ENCODE results near the gene OR8K3.

Gene OR8K3

GRCh38 chr11:56314844-56315243, at the start of gene OR8K3:
TSS of gene OR8K3 (plus strand) at chr11:56315144. CDS start at chr11:56318307, 3,163 bp downstream.
- Mint-ChIP-seq H3K9me3 (peaks cover 8% of the 10 kb centered on the region), H3K4me3 (no peak within 1 kb of the TSS), H3K36me3 (no peaks in the 10 kb centered on the region), H3K4me1 (no peaks in the 10 kb centered on the region), H3K27ac (no peak within 1 kb of the TSS), H3K27me3 (no peaks in the 10 kb centered on the region)
- DNase-seq (ENCODE audit: low spot score in 2 of 2) (no peak), ATAC-seq (ENCODE audit: low read depth) (no peak)

GRCh38 chr11:56271092-56271491, 43.9 kb upstream of the OR8K3 start:
- Mint-ChIP-seq H3K9me3 (peaks cover 10% of the 10 kb centered on the region), H3K27me3 (no peaks in the 10 kb centered on the region), H3K4me3 (no peak overlapping the region), H3K27ac (no peak overlapping the region), H3K36me3 (no peaks in the 10 kb centered on the region), H3K4me1 (no peaks in the 10 kb centered on the region)
- DNase-seq (ENCODE audit: low spot score in 2 of 2): no peak
- ATAC-seq (ENCODE audit: low read depth): no peak

GRCh38 chr11:56273854-56274253, 41.1 kb upstream of the OR8K3 start, which contains the start of gene OR5T1:
TSS of gene OR5T1 (plus strand) at chr11:56274154. CDS start at chr11:56275639, 1,485 bp downstream.
- Mint-ChIP-seq H3K4me1 (no peaks in the 10 kb centered on the region), H3K9me3 (peaks cover 11% of the 10 kb centered on the region), H3K27me3 (no peaks in the 10 kb centered on the region), H3K4me3 (no peak within 1 kb of the TSS), H3K27ac (no peak within 1 kb of the TSS), H3K36me3 (no peaks in the 10 kb centered on the region)
- DNase-seq (ENCODE audit: low spot score in 2 of 2) (no peak), ATAC-seq (ENCODE audit: low read depth) (no peak)

GRCh38 chr11:56292154-56292553, 22.8 kb upstream of the OR8K3 start, which contains the start of gene OR8H1:
TSS of gene OR8H1 (minus strand) at chr11:56292254. CDS start at chr11:56291062, 1,192 bp downstream.
- DNase-seq (ENCODE audit: low spot score in 2 of 2) (no peak), ATAC-seq (ENCODE audit: low read depth) (no peak)
- Mint-ChIP-seq H3K36me3 (no peaks in the 10 kb centered on the region), H3K4me1 (no peaks in the 10 kb centered on the region), H3K27ac (no peak within 1 kb of the TSS), H3K9me3 (peaks cover 8% of the 10 kb centered on the region), H3K4me3 (no peak within 1 kb of the TSS), H3K27me3 (no peaks in the 10 kb centered on the region)

GRCh38 chr11:56296898-56297297, 18.0 kb upstream of the OR8K3 start:
- Mint-ChIP-seq H3K9me3 (peaks cover 6% of the 10 kb centered on the region), H3K4me3 (no peak overlapping the region), H3K27me3 (no peaks in the 10 kb centered on the region), H3K27ac (no peak overlapping the region), H3K4me1 (no peaks in the 10 kb centered on the region), H3K36me3 (no peaks in the 10 kb centered on the region)
- DNase-seq (ENCODE audit: low spot score in 2 of 2) (no peak), ATAC-seq (ENCODE audit: low read depth) (no peak)

GRCh38 chr11:56307836-56308235, 7.1 kb upstream of the OR8K3 start:
- no peaks in the 10 kb centered on the region for H3K27me3 Mint-ChIP-seq
- H3K27ac Mint-ChIP-seq: no peak overlapping the region
- ATAC-seq (ENCODE audit: low read depth): no peak
- no peak for DNase-seq (ENCODE audit: low spot score in 2 of 2)
- H3K9me3 Mint-ChIP-seq: peaks cover 7% of the 10 kb centered on the region
- no peaks in the 10 kb centered on the region for H3K36me3 Mint-ChIP-seq
- no peaks in the 10 kb centered on the region for H3K4me1 Mint-ChIP-seq
- H3K4me3 Mint-ChIP-seq: no peak overlapping the region

GRCh38 chr11:56331861-56332491, 17.0 kb downstream of the OR8K3 start:
- H3K4me3 Mint-ChIP-seq: no peak overlapping the region
- no peaks in the 10 kb centered on the region for H3K4me1 Mint-ChIP-seq
- no peaks in the 10 kb centered on the region for H3K36me3 Mint-ChIP-seq
- DNase-seq (ENCODE audit: low spot score in 2 of 2) (no peak), ATAC-seq (ENCODE audit: low read depth) (no peak)
- no peaks in the 10 kb centered on the region for H3K27me3 Mint-ChIP-seq
- no peak overlapping the region for H3K27ac Mint-ChIP-seq
- peaks cover 3% of the 10 kb centered on the region for H3K9me3 Mint-ChIP-seq

GRCh38 chr11:56333156-56333555, 18.2 kb downstream of the OR8K3 start:
- Mint-ChIP-seq H3K4me3 (no peak overlapping the region), H3K4me1 (no peaks in the 10 kb centered on the region), H3K27me3 (no peaks in the 10 kb centered on the region), H3K27ac (no peak overlapping the region), H3K36me3 (no peaks in the 10 kb centered on the region), H3K9me3 (peaks cover 4% of the 10 kb centered on the region)
- no peak for ATAC-seq (ENCODE audit: low read depth)
- DNase-seq (ENCODE audit: low spot score in 2 of 2): no peak

GRCh38 chr11:56340289-56340688, 25.3 kb downstream of the OR8K3 start:
- Mint-ChIP-seq H3K27me3 (no peaks in the 10 kb centered on the region), H3K4me1 (no peaks in the 10 kb centered on the region), H3K4me3 (no peak overlapping the region), H3K9me3 (peaks cover 5% of the 10 kb centered on the region), H3K36me3 (no peaks in the 10 kb centered on the region), H3K27ac (no peak overlapping the region)
- no peak for ATAC-seq (ENCODE audit: low read depth)
- no peak for DNase-seq (ENCODE audit: low spot score in 2 of 2)

GRCh38 chr11:56345739-56346138, 30.8 kb downstream of the OR8K3 start, which contains the start of gene OR8K1:
TSS of gene OR8K1 (plus strand) at chr11:56346039. CDS start at chr11:56346039, 0 bp downstream.
- no peaks in the 10 kb centered on the region for H3K27me3 Mint-ChIP-seq
- no peak within 1 kb of the TSS for H3K27ac Mint-ChIP-seq
- no peak within 1 kb of the TSS for H3K4me3 Mint-ChIP-seq
- no peak for DNase-seq (ENCODE audit: low spot score in 2 of 2)
- no peaks in the 10 kb centered on the region for H3K36me3 Mint-ChIP-seq
- ATAC-seq (ENCODE audit: low read depth): no peak
- H3K4me1 Mint-ChIP-seq: no peaks in the 10 kb centered on the region
- peaks cover 2% of the 10 kb centered on the region for H3K9me3 Mint-ChIP-seq

GRCh38 chr11:56353991-56354390, 39.0 kb downstream of the OR8K3 start, which contains the start of gene OR8J1:
TSS of gene OR8J1 (plus strand) at chr11:56354291. CDS start at chr11:56360247, 5,956 bp downstream.
- Mint-ChIP-seq H3K9me3 (peaks cover 1% of the 10 kb centered on the region), H3K4me3 (no peak within 1 kb of the TSS), H3K4me1 (no peaks in the 10 kb centered on the region), H3K27ac (no peak within 1 kb of the TSS), H3K27me3 (no peaks in the 10 kb centered on the region), H3K36me3 (no peaks in the 10 kb centered on the region)
- no peak for ATAC-seq (ENCODE audit: low read depth)
- DNase-seq (ENCODE audit: low spot score in 2 of 2): no peak

All from memory B cell (primary cell).